HG02798 (cell line): ENCODE measurements around the gene FAM156A.
"Not testable (repeated sequence)": the region's sequence is repeated elsewhere in the genome, so short reads cannot be mapped to it uniquely, and the experiment has no call there.

Experiments
- ATAC-seq: cut with Tn5 transposase; IDR thresholded peaks from one replicate; pipeline ENCODE4 v1.9.1; 2021; ENCODE audit warnings: mild to moderate bottlenecking; ENCODE audit not compliant: unreplicated experiment, poor library complexity

Gene FAM156A

DNA sequence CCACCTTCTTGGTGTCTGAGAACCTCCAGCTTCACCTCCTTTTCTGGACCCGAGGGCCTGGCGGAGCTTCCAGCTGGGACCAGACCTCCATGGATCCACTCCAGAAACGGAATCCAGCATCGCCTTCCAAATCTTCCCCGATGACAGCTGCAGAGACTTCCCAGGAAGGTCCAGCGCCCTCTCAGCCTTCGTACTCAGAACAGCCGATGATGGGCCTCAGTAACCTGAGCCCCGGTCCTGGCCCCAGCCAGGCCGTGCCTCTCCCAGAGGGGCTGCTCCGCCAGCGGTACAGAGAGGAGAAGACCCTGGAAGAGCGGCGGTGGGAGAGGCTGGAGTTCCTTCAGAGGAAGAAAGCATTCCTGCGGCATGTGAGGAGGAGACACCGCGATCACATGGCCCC is 51.2 kb downstream of the FAM156A start:
- not testable (repeated sequence) for ATAC-seq

DNA sequence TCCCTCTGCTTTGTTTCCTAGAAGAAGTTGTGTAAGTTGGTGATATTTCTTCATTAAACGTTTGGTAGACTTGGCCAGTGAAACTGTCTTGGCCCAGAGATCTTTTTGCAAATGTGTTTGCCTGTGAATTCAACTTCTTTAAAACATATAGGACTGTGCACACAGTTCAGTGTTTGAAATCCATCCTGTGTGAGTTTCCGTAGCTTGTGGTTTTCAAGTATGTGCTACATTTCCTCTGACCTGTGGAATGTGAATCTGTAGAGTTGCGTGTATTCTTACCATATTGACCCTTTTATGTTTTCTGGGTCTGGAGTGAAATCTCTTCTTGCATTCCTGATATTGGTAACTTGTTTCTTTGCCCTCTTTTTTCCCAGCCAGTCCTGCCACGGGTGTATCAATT is 52.2 kb downstream of the FAM156A start:
- not testable (repeated sequence) for ATAC-seq

DNA sequence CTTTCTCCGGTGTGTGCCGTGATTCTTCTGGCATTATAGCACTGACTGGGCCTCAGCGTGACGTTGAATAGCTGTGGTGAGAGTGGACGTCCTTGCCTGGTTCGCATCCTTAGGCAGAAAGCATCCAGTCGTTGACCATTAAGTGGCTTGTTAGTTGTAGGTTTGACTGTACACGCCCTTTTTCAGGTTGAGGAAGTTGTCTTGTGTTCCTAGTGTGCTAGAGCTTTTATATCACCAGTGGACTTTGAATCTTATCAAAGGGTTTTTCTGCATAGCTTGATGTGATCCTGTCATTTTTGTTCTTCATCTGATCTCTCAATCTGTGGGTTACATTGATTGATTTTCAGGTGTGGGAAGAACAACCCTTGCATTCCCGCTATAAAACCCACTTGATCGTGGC is 52.8 kb downstream of the FAM156A start:
- ATAC-seq: not testable (repeated sequence)
